Measurements from ENCODE around the gene TSHZ2.

The TSHZ2 gene

DNA sequence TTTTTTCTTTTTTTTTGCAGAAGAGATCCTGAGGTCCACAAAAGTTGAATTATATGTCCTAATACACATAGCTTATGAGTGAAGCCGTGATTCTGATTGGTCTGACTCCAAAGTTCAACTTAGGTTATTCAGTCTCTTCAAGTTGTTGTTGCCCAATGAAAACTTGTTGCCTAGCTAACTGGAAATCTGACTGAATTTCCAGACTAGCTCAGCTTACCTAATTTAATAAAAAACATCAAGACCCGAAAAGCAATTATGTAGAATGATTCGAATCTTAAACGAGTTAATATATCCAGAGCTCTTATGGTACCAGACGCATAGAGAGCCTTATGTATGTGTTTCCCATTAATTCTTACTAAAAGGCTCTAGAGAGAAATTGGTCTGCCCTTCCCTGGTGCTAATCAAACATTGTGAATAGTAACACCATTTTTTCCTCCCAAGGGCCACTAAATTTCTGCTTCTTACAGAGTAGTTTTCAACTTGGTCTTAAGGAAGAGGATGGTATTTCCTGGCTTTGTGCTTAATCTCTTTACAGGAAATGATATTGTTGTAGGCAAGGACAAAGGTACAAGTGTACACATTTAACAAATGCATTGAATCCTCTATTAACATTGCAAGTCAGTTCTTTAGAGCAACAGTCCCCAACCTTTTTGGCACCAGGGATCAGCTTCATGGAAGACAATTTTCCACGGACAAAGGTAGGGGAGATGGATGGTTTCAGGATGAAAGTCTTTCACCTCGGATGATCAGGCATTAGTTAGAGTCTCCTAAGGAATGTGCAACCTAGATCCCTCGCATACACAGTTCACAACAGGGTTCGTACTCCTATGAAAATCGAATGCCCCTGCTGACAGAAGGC lies 107.9 kb downstream of the TSHZ2 start:
- H3K27ac ChIP-seq (ENCODE audit: low read depth in 2 of 2, low read length in 2 of 2): no peak overlapping the region
- no peaks in the 10 kb centered on the region for H3K9me3 ChIP-seq (ENCODE audit: control insufficient read depth in 2 of 2, low read length in 2 of 2)

GRCh38 chr20:53080687-53080962 lies 108.5 kb downstream of the TSHZ2 start:
- Histone ChIP-seq H3K9me3 (ENCODE audit: control insufficient read depth in 2 of 2, low read length in 2 of 2) (no peaks in the 10 kb centered on the region), H3K27me3 (ENCODE audit: control insufficient read depth in 2 of 2, insufficient read depth in 2 of 2, low read length in 2 of 2) (no peaks in the 10 kb centered on the region), H3K36me3 (ENCODE audit: control insufficient read depth in 2 of 2, insufficient read depth in 2 of 2, low read length in 2 of 2) (no peaks in the 10 kb centered on the region), H3K4me3 (ENCODE audit: low read length in 2 of 2) (no peak overlapping the region), H3K4me1 (ENCODE audit: control insufficient read depth in 2 of 2, insufficient read depth in 2 of 2, low read length in 2 of 2) (no peaks in the 10 kb centered on the region), H3K9ac (ENCODE audit: low read depth in 1 of 2, low read length in 2 of 2) (no peak overlapping the region), H3K27ac (ENCODE audit: low read depth in 2 of 2, low read length in 2 of 2) (no peak overlapping the region)

More for the DNA sequence above, 107.9 kb downstream of the TSHZ2 start:
- H3K4me1 ChIP-seq (ENCODE audit: control insufficient read depth in 2 of 2, insufficient read depth in 2 of 2, low read length in 2 of 2): no peaks in the 10 kb centered on the region
- H3K27me3 ChIP-seq (ENCODE audit: control insufficient read depth in 2 of 2, insufficient read depth in 2 of 2, low read length in 2 of 2): no peaks in the 10 kb centered on the region
- no peaks in the 10 kb centered on the region for H3K36me3 ChIP-seq (ENCODE audit: control insufficient read depth in 2 of 2, insufficient read depth in 2 of 2, low read length in 2 of 2)
- H3K9ac ChIP-seq (ENCODE audit: low read depth in 1 of 2, low read length in 2 of 2): no peak overlapping the region
- H3K4me3 ChIP-seq (ENCODE audit: low read length in 2 of 2): no peak overlapping the region

DNA sequence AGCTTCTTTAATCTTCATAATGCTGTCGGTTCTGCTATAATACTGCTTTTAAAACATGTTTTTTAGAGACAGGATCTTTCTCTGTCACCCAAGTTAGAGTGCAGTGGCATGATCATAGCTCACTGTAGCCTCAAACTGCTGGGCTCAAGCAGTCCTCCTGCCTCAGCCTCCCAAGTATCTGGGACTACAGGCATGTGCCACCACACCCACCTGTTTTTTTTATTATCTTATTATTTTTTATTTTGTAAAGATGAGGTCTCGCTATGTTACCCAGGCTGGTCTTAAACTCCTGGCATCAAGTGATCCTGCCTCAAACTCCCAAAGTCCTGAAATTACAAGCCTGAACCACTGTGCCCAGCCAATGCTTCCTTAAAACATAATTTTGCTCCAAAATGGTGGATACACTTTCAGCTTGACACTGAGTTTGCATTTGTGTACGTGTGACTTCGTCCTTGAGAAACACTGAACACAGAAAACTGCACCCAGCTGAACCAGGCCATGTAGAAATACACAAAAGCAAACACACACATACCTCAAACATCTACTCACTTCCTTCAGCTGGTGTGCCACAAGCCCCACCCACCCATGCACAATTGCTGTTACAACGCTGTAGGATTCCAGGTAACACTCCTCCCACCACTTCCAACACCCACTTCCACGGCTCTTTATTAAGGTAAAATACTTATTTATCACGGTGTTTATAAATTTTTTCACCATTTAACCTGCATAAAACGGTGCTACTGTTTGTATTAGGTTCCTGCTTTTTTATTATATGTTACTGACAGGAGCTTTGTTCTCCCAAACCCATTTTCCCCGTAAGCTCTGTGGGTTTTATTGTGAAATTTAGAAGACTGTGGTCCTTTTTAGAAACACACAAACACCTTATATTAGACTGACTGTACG lies 109.1 kb downstream of the TSHZ2 start:
- Histone ChIP-seq H3K9me3 (ENCODE audit: control insufficient read depth in 2 of 2, low read length in 2 of 2) (no peaks in the 10 kb centered on the region), H3K27me3 (ENCODE audit: control insufficient read depth in 2 of 2, insufficient read depth in 2 of 2, low read length in 2 of 2) (no peaks in the 10 kb centered on the region), H3K4me1 (ENCODE audit: control insufficient read depth in 2 of 2, insufficient read depth in 2 of 2, low read length in 2 of 2) (no peaks in the 10 kb centered on the region), H3K36me3 (ENCODE audit: control insufficient read depth in 2 of 2, insufficient read depth in 2 of 2, low read length in 2 of 2) (no peaks in the 10 kb centered on the region), H3K9ac (ENCODE audit: low read depth in 1 of 2, low read length in 2 of 2) (no peak overlapping the region), H3K27ac (ENCODE audit: low read depth in 2 of 2, low read length in 2 of 2) (no peak overlapping the region), H3K4me3 (ENCODE audit: low read length in 2 of 2) (no peak overlapping the region)

DNA sequence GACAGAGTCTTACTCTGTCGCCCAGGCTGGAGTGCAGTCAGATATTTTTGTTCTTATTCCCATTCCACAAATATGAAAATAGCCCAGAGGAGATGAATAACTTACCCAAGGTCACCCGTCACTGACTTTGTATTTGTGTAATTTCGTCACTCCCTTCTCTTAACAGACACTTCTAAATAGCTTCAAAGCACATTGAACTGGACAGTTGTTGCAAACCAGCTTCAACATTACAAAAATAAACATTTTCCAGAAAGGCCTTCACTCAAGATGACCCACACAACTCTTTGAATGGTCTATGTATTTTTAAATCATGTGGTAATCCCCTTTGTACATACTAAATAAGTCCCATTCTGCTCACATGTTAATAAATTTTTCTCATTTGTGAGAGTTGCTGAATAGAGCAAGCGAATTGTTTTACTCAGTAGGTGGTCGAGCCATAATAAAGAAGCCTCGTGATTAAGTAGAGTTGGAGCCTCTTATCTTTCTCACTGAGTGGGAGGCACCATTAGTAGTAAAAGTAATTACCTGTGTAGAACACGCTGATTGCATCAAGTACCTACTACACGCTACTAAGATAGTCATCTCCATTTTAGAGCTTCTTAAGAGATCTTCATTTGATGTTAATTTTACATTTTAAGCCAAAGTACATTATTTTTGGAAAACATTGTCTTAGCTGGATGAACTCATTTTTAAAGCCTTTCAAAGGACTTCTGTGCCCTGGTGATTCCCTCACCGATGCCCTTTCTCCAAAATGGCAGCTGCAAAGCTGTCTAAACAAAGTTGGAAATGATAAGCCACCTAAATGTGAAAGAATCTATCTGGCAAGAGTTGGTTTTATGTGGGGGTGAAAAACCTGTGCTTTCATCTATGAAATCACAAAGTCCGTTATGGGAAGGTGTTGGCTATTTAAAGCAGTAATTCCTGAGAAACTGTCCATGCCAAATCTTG lies 110.0 kb downstream of the TSHZ2 start:
- H3K36me3 ChIP-seq (ENCODE audit: control insufficient read depth in 2 of 2, insufficient read depth in 2 of 2, low read length in 2 of 2): no peaks in the 10 kb centered on the region
- no peak overlapping the region for H3K27ac ChIP-seq (ENCODE audit: low read depth in 2 of 2, low read length in 2 of 2)

DNA sequence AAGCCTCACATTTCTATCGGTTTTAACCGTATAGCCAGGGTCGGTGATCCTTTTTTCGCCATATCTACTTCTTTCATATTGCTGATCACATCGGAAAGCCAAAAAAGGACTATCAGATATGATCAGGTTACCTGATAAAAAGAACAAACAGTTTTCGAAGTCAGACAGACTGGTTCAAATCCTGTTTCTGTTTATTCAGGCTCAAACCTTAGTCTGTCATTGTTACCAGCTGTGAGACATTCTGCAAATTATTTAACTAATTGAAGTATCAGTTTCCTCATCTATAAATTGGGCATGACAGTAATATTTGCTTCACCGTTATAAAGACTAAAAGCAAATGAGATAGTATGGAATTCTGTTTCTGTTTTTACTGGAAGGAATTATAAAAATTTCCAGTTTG lies 111.3 kb downstream of the TSHZ2 start:
- Histone ChIP-seq H3K36me3 (ENCODE audit: control insufficient read depth in 2 of 2, insufficient read depth in 2 of 2, low read length in 2 of 2) (no peaks in the 10 kb centered on the region), H3K9me3 (ENCODE audit: control insufficient read depth in 2 of 2, low read length in 2 of 2) (no peaks in the 10 kb centered on the region), H3K4me3 (ENCODE audit: low read length in 2 of 2) (no peak overlapping the region), H3K27me3 (ENCODE audit: control insufficient read depth in 2 of 2, insufficient read depth in 2 of 2, low read length in 2 of 2) (no peaks in the 10 kb centered on the region), H3K27ac (ENCODE audit: low read depth in 2 of 2, low read length in 2 of 2) (no peak overlapping the region), H3K4me1 (ENCODE audit: control insufficient read depth in 2 of 2, insufficient read depth in 2 of 2, low read length in 2 of 2) (no peaks in the 10 kb centered on the region), H3K9ac (ENCODE audit: low read depth in 1 of 2, low read length in 2 of 2) (no peak overlapping the region)

More for the DNA sequence above, 110.0 kb downstream of the TSHZ2 start:
- H3K4me3 ChIP-seq (ENCODE audit: low read length in 2 of 2): no peak overlapping the region
- H3K9ac ChIP-seq (ENCODE audit: low read depth in 1 of 2, low read length in 2 of 2): no peak overlapping the region
- no peaks in the 10 kb centered on the region for H3K27me3 ChIP-seq (ENCODE audit: control insufficient read depth in 2 of 2, insufficient read depth in 2 of 2, low read length in 2 of 2)
- H3K9me3 ChIP-seq (ENCODE audit: control insufficient read depth in 2 of 2, low read length in 2 of 2): no peaks in the 10 kb centered on the region
- no peaks in the 10 kb centered on the region for H3K4me1 ChIP-seq (ENCODE audit: control insufficient read depth in 2 of 2, insufficient read depth in 2 of 2, low read length in 2 of 2)

DNA sequence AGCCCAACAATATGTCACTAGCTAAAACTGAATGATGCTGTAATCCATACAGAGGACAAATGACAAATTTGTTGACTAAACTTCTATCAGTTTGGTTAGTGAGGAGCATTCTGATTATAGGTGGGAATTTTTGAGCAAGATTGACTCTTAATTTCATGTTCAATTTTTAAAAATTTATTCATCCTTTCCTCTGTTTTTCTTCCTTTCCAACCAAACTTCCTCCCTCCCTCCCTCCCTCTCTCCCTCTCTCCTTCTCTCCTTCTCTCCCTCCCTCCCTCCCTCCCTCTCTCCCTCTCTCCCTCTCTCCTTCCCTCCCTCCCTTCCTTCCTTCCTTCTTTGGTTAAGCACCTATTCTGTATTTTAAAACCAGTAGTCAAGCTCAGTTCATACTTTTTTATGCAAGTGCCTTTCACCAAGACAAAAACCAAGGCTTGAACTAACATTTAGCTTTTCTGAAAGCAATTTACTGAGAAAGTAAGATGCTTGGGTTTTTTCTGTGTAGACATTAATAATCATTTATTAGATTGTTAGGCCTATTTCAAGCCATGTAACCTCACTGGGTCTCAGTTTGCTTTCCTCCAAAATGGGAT lies 112.3 kb downstream of the TSHZ2 start:
- no peaks in the 10 kb centered on the region for H3K36me3 ChIP-seq (ENCODE audit: control insufficient read depth in 2 of 2, insufficient read depth in 2 of 2, low read length in 2 of 2)
- no peaks in the 10 kb centered on the region for H3K9me3 ChIP-seq (ENCODE audit: control insufficient read depth in 2 of 2, low read length in 2 of 2)
- no peaks in the 10 kb centered on the region for H3K4me1 ChIP-seq (ENCODE audit: control insufficient read depth in 2 of 2, insufficient read depth in 2 of 2, low read length in 2 of 2)
- no peak overlapping the region for H3K4me3 ChIP-seq (ENCODE audit: low read length in 2 of 2)
- H3K27ac ChIP-seq (ENCODE audit: low read depth in 2 of 2, low read length in 2 of 2): no peak overlapping the region
- H3K27me3 ChIP-seq (ENCODE audit: control insufficient read depth in 2 of 2, insufficient read depth in 2 of 2, low read length in 2 of 2): no peaks in the 10 kb centered on the region
- H3K9ac ChIP-seq (ENCODE audit: low read depth in 1 of 2, low read length in 2 of 2): no peak overlapping the region

DNA sequence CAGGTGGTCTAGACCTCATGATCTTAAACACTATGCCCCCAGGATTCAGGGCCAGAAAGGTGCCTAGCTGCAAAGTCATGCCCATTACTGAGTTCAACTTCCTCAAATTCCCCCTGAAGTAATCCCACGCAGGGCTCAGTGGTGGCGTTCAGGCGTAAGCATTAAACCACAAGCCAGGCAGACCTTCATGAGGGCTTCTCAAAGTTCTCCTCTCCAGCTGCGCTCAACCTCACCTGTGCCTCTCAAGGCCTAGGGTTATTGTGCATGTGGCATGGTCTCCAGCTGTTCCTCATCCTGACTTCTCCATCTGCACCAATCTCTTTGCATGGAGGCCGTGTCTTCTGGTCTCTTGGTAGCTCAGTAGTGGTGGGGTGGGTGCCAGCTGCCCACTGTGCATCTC lies 113.6 kb downstream of the TSHZ2 start:
- H3K9ac ChIP-seq (ENCODE audit: low read depth in 1 of 2, low read length in 2 of 2): no peak overlapping the region
- no peaks in the 10 kb centered on the region for H3K36me3 ChIP-seq (ENCODE audit: control insufficient read depth in 2 of 2, insufficient read depth in 2 of 2, low read length in 2 of 2)
- H3K9me3 ChIP-seq (ENCODE audit: control insufficient read depth in 2 of 2, low read length in 2 of 2): no peaks in the 10 kb centered on the region
- H3K4me3 ChIP-seq (ENCODE audit: low read length in 2 of 2): no peak overlapping the region
- H3K27ac ChIP-seq (ENCODE audit: low read depth in 2 of 2, low read length in 2 of 2): no peak overlapping the region
- H3K4me1 ChIP-seq (ENCODE audit: control insufficient read depth in 2 of 2, insufficient read depth in 2 of 2, low read length in 2 of 2): no peaks in the 10 kb centered on the region
- H3K27me3 ChIP-seq (ENCODE audit: control insufficient read depth in 2 of 2, insufficient read depth in 2 of 2, low read length in 2 of 2): no peaks in the 10 kb centered on the region

DNA sequence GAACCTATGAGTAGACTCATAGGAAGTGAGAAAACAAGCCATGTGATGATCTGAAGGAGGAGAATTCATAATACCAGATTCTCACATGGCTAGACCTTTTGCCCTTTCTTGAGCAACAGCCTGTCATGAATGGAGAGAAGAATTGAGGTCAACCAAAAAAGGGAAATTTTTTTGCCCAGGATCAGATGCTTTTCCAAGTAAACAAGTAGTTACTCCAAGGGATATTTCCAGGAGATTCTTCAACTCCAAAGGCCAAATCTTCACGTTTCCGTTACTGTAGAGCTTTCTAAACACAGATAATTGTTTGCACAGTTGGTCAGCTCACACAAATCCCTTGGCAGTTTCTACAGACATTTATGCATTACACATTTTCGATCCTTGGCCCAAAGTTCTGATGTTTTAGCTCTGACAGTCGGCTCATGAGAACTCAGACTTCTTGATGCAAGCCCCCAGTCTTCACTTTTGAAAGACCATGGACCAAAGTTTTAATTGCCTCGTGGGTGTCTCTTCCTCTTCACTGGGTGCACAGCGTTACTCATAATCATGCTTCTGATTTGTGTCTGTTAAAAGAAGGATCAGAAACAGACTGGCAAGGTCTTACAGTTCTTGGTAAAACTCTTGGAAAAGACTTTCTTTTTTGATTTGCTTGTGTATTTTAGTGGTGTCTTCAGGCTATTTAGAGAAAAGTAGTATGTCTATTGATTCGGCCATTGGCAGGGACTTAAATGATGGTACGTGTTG lies 115.0 kb downstream of the TSHZ2 start:
- Histone ChIP-seq H3K27ac (ENCODE audit: low read depth in 2 of 2, low read length in 2 of 2) (no peak overlapping the region), H3K27me3 (ENCODE audit: control insufficient read depth in 2 of 2, insufficient read depth in 2 of 2, low read length in 2 of 2) (no peaks in the 10 kb centered on the region), H3K4me3 (ENCODE audit: low read length in 2 of 2) (no peak overlapping the region)

GRCh38 chr20:53088786-53089185 lies 116.6 kb downstream of the TSHZ2 start:
- no peak overlapping the region for H3K9ac ChIP-seq (ENCODE audit: low read depth in 1 of 2, low read length in 2 of 2)

More for the DNA sequence above, 115.0 kb downstream of the TSHZ2 start:
- Histone ChIP-seq H3K4me1 (ENCODE audit: control insufficient read depth in 2 of 2, insufficient read depth in 2 of 2, low read length in 2 of 2) (no peaks in the 10 kb centered on the region), H3K36me3 (ENCODE audit: control insufficient read depth in 2 of 2, insufficient read depth in 2 of 2, low read length in 2 of 2) (no peaks in the 10 kb centered on the region), H3K9me3 (ENCODE audit: control insufficient read depth in 2 of 2, low read length in 2 of 2) (no peaks in the 10 kb centered on the region), H3K9ac (ENCODE audit: low read depth in 1 of 2, low read length in 2 of 2) (no peak overlapping the region)

More at GRCh38 chr20:53088786-53089185, 116.6 kb downstream of the TSHZ2 start:
- Histone ChIP-seq H3K27ac (ENCODE audit: low read depth in 2 of 2, low read length in 2 of 2) (no peak overlapping the region), H3K27me3 (ENCODE audit: control insufficient read depth in 2 of 2, insufficient read depth in 2 of 2, low read length in 2 of 2) (no peaks in the 10 kb centered on the region), H3K4me3 (ENCODE audit: low read length in 2 of 2) (no peak overlapping the region), H3K4me1 (ENCODE audit: control insufficient read depth in 2 of 2, insufficient read depth in 2 of 2, low read length in 2 of 2) (no peaks in the 10 kb centered on the region), H3K36me3 (ENCODE audit: control insufficient read depth in 2 of 2, insufficient read depth in 2 of 2, low read length in 2 of 2) (no peaks in the 10 kb centered on the region), H3K9me3 (ENCODE audit: control insufficient read depth in 2 of 2, low read length in 2 of 2) (no peaks in the 10 kb centered on the region)

Data from mucosa of rectum (tissue), 2 donors.